ENCODE data around the gene TULP4. TPM values are rescaled to one million over a fixed set of nuclear protein-coding genes. Genes with fewer than 3 reads are reported as not detected.
"Not testable (repeated sequence)": the region's sequence is repeated elsewhere in the genome, so short reads cannot be mapped to it uniquely, and the experiment has no call there.

TULP4 gene
- total RNA-seq, 1 experiment from 2014 or later: 52.8 TPM

- TF ChIP-seq CTCF (IDR thresholded peaks at IDR 0.05) (no peak), GTF2I (CRISPR knock-in tag; conservative IDR thresholded peaks at IDR 0.05) (no peak), ZNF121 (CRISPR knock-in tag; IDR thresholded peaks at IDR 0.05) (no peak)
- TF ChIP-seq, protein P1, sequence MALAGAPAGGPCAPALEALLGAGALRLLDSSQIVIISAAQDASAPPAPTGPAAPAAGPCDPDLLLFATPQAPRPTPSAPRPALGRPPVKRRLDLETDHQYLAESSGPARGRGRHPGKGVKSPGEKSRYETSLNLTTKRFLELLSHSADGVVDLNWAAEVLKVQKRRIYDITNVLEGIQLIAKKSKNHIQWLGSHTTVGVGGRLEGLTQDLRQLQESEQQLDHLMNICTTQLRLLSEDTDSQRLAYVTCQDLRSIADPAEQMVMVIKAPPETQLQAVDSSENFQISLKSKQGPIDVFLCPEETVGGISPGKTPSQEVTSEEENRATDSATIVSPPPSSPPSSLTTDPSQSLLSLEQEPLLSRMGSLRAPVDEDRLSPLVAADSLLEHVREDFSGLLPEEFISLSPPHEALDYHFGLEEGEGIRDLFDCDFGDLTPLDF (CRISPR knock-in tag; IDR thresholded peaks at IDR 0.05): no peak
- H3K4me1 Mint-ChIP-seq: peaks cover 62% of the 10 kb centered on the region
- peak overlapping the region; percentile 96 for H3K27ac Mint-ChIP-seq
- DNase-seq (ENCODE audit: low spot score): no peak
- H3K9me3 Mint-ChIP-seq: peaks cover 20% of the 10 kb centered on the region
- H3K27me3 Mint-ChIP-seq (ENCODE audit: low read depth): no peaks in the 10 kb centered on the region
- peak; percentile 60 for ATAC-seq
- ChIA-PET CTCF (no interaction called here), POLR2A (no interaction called here)
- peaks cover 30% of the 10 kb centered on the region for H3K36me3 Mint-ChIP-seq
- H3K4me3 Mint-ChIP-seq: peak overlapping the region; percentile 23
Measured at GRCh38 chr6:158338311-158339112, 26.2 kb downstream of the TULP4 start.

GRCh38 chr6:158339197-158339596 is 26.9 kb downstream of the TULP4 start:
- Mint-ChIP-seq H3K36me3 (peaks cover 31% of the 10 kb centered on the region), H3K9me3 (peaks cover 24% of the 10 kb centered on the region), H3K4me3 (peak overlapping the region; percentile 23), H3K4me1 (peaks cover 68% of the 10 kb centered on the region), H3K27ac (peak overlapping the region; percentile 96)
- POLR2A ChIA-PET; CTCF ChIA-PET; H3K27me3 Mint-ChIP-seq (ENCODE audit: low read depth): not testable (repeated sequence)
- ATAC-seq (peak; percentile 66), DNase-seq (ENCODE audit: low spot score) (peak; percentile 79)
- peak; percentile 64 for TF ChIP-seq USF2 (CRISPR knock-in tag; IDR thresholded peaks at IDR 0.05)
- peak; percentile 84; the same call in 1 of the 2 replicates for TF ChIP-seq TEAD1 (CRISPR knock-in tag; IDR thresholded peaks at IDR 0.05)
- TF ChIP-seq FOXK1 (CRISPR knock-in tag; IDR thresholded peaks at IDR 0.05): peak; percentile 66
- 0 out of 2 replicates have a peak, but pooled peaks have one; percentile 20 for TF ChIP-seq GABPB1 (CRISPR knock-in tag; IDR thresholded peaks at IDR 0.05)
- TF ChIP-seq ESRRA (CRISPR knock-in tag; IDR thresholded peaks at IDR 0.05; ENCODE audit: borderline replicate concordance): peak; percentile 67; the same call in 1 of the 2 replicates
- TF ChIP-seq FOXP4 (CRISPR knock-in tag; IDR thresholded peaks at IDR 0.05): peak; percentile 52; the same call in 1 of the 2 replicates

DNA sequence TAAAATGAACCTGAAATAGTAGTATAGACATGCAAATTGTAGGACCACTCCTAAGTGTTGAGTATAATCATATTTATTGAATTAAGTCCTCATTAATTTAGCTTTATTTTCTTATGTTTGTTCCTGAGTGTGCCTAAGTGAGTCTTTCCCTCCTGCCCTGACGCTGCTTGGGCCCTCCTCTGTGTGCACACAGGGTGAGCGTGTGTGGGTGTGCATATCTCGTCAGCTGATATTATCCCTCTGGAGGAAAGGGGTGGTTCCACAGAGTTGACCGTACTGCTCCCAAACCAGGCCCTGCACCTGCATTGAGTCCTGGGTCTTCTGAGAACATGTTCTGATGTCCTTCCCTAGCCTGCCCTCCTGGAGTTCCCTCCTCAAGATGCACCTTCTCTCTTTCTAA is 28.0 kb downstream of the TULP4 start:
- Mint-ChIP-seq H3K9me3 (peaks cover 35% of the 10 kb centered on the region), H3K4me3 (no peak overlapping the region), H3K27me3 (ENCODE audit: low read depth) (peaks cover 3% of the 10 kb centered on the region; the same call in 1 of the 2 replicates), H3K27ac (no peak overlapping the region), H3K4me1 (peaks cover 73% of the 10 kb centered on the region), H3K36me3 (peaks cover 41% of the 10 kb centered on the region)
- ATAC-seq (no peak), DNase-seq (ENCODE audit: low spot score) (no peak)
- POLR2A ChIA-PET: no interaction called here
- CTCF ChIA-PET: no interaction called here
- TF ChIP-seq ZBTB21 (CRISPR knock-in tag; IDR thresholded peaks at IDR 0.05; ENCODE audit: borderline replicate concordance) (no peak), SP1 (CRISPR knock-in tag; conservative IDR thresholded peaks at IDR 0.05) (no peak), FOXP4 (CRISPR knock-in tag; IDR thresholded peaks at IDR 0.05) (no peak), NFATC4 (CRISPR knock-in tag; IDR thresholded peaks at IDR 0.05) (no peak), ZNF263 (CRISPR knock-in tag; IDR thresholded peaks at IDR 0.05; ENCODE audit: low read depth) (no peak), EMX1 (CRISPR knock-in tag; IDR thresholded peaks at IDR 0.05) (no peak)
- TF ChIP-seq, protein P2, sequence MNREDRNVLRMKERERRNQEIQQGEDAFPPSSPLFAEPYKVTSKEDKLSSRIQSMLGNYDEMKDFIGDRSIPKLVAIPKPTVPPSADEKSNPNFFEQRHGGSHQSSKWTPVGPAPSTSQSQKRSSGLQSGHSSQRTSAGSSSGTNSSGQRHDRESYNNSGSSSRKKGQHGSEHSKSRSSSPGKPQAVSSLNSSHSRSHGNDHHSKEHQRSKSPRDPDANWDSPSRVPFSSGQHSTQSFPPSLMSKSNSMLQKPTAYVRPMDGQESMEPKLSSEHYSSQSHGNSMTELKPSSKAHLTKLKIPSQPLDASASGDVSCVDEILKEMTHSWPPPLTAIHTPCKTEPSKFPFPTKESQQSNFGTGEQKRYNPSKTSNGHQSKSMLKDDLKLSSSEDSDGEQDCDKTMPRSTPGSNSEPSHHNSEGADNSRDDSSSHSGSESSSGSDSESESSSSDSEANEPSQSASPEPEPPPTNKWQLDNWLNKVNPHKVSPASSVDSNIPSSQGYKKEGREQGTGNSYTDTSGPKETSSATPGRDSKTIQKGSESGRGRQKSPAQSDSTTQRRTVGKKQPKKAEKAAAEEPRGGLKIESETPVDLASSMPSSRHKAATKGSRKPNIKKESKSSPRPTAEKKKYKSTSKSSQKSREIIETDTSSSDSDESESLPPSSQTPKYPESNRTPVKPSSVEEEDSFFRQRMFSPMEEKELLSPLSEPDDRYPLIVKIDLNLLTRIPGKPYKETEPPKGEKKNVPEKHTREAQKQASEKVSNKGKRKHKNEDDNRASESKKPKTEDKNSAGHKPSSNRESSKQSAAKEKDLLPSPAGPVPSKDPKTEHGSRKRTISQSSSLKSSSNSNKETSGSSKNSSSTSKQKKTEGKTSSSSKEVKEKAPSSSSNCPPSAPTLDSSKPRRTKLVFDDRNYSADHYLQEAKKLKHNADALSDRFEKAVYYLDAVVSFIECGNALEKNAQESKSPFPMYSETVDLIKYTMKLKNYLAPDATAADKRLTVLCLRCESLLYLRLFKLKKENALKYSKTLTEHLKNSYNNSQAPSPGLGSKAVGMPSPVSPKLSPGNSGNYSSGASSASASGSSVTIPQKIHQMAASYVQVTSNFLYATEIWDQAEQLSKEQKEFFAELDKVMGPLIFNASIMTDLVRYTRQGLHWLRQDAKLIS (CRISPR knock-in tag; IDR thresholded peaks at IDR 0.05; ENCODE audit: borderline replicate concordance): no peak
